Activated CD4-positive, alpha-beta T cell treated with anti-CD3 and anti-CD28 coated beads, Interleukin-2, amount 50 U/mL, for 24 hours (primary cell): ENCODE data around the gene AJUBA.
"Not testable (repeated sequence)": the region's sequence is repeated elsewhere in the genome, so short reads cannot be mapped to it uniquely, and the experiment has no call there.

ENCODE experiments used
- DNase-seq, 2 donors: peaks; one replicate each; pipeline ENCODE4 v3.0.0-alpha.2; 2020; ENCODE audit warnings: low read depth in 1 of 2, low spot score in 1 of 2

Gene AJUBA

GRCh38 chr14:22981090-22981875 is 1.1 kb downstream of the AJUBA start:
- no peak for DNase-seq

GRCh38 chr14:22980672-22981089 is 1.7 kb downstream of the AJUBA start:
- no peak for DNase-seq

- DNase-seq = no peak
These were observed 2.5 kb downstream of the AJUBA start for GRCh38 chr14:22979748-22980392.

- no peak for DNase-seq
These were observed 3.2 kb downstream of the AJUBA start for GRCh38 chr14:22978981-22979671.

GRCh38 chr14:22978487-22978837 is 3.9 kb downstream of the AJUBA start:
- no peak for DNase-seq

- no peak for DNase-seq
These were observed 4.5 kb downstream of the AJUBA start for GRCh38 chr14:22977684-22978486.

- DNase-seq = no peak
These were observed 5.0 kb downstream of the AJUBA start for GRCh38 chr14:22977434-22977683.

- no peak for DNase-seq
These were observed 5.5 kb downstream of the AJUBA start for GRCh38 chr14:22976620-22977433.

- DNase-seq = no peak
These were observed 7.6 kb downstream of the AJUBA start for GRCh38 chr14:22974530-22975313.

- DNase-seq = peak in 1 of 2 donors; percentile 31
These were observed 8.9 kb downstream of the AJUBA start for GRCh38 chr14:22973217-22974032.

- no peak for DNase-seq
These were observed 9.9 kb downstream of the AJUBA start for GRCh38 chr14:22972313-22972930.

- DNase-seq = no peak
These were observed 11.2 kb downstream of the AJUBA start for GRCh38 chr14:22971152-22971551.

GRCh38 chr14:22966783-22967269 is 15.5 kb downstream of the AJUBA start:
- no peak for DNase-seq

- not testable (repeated sequence) for DNase-seq
These were observed 16.2 kb downstream of the AJUBA start for GRCh38 chr14:22965916-22966782.

- DNase-seq = no peak
These were observed 20.2 kb downstream of the AJUBA start for GRCh38 chr14:22962061-22962676.

- no peak for DNase-seq
These were observed 26.4 kb downstream of the AJUBA start for GRCh38 chr14:22955702-22956569.
